ENCODE results near the gene INTS3.

Gene INTS3

GRCh38 chr1:153799566-153800465 lies 72.0 kb downstream of the INTS3 start:
- DNase-seq: no peak

GRCh38 chr1:153800516-153800915 lies 72.7 kb downstream of the INTS3 start:
- no peak for DNase-seq

GRCh38 chr1:153801028-153801625 lies 73.3 kb downstream of the INTS3 start:
- DNase-seq: no peak

- DNase-seq: no peak
Measured at GRCh38 chr1:153801786-153802697, 74.2 kb downstream of the INTS3 start.

GRCh38 chr1:153803470-153804056 lies 75.7 kb downstream of the INTS3 start:
- no peak for DNase-seq

- DNase-seq: no peak
Measured at GRCh38 chr1:153804112-153804511, 76.3 kb downstream of the INTS3 start.

GRCh38 chr1:153805042-153805745 lies 77.3 kb downstream of the INTS3 start:
- no peak for DNase-seq

GRCh38 chr1:153805886-153806719 lies 78.3 kb downstream of the INTS3 start:
- no peak for DNase-seq

- DNase-seq: no peak
Measured at GRCh38 chr1:153816283-153816889, 88.5 kb downstream of the INTS3 start.

- DNase-seq: no peak
Measured at GRCh38 chr1:153818876-153819275, 91.0 kb downstream of the INTS3 start.

All from NCI-H1694 (cell line).